ENCODE data around the gene NUMB. TPM values are rescaled to one million over a fixed set of nuclear protein-coding genes. Genes with fewer than 3 reads are reported as not detected.
"Not testable (repeated sequence)": the region's sequence is repeated elsewhere in the genome, so short reads cannot be mapped to it uniquely, and the experiment has no call there.

Gene NUMB
- total RNA-seq, 1 experiment from 2014 or later: 46.5 TPM

- no peak overlapping the region for H3K23ac ChIP-seq (ENCODE audit: insufficient read length, low read depth, low read length)
- no peaks in the 10 kb centered on the region for H3K4me1 ChIP-seq (ENCODE audit: insufficient read depth, low read length)
- Mint-ChIP-seq H3K27ac (peak overlapping the region in 1 of 3 experiments; percentile 31; a peak in 2 of 7 replicates), H3K27me3 (ENCODE audit: low read depth) (no peaks in the 10 kb centered on the region; the same call in 1 of the 2 replicates), H3K4me1 (peaks cover 15 to 17% of the 10 kb centered on the region in 2 experiments), H3K9me3 (no peaks in the 10 kb centered on the region), H3K36me3 (ENCODE audit: insufficient read depth in 1 of 3, low read depth in 3 of 3) (peaks cover 0 to 8% (median under 1%) of the 10 kb centered on the region in 3 experiments; a peak in 3 of 7 replicates), H3K4me3 (no peak overlapping the region)
- no peak overlapping the region for H2BK15ac ChIP-seq (ENCODE audit: low read depth, low read length)
- H3K23me2 ChIP-seq (ENCODE audit: insufficient read length, low read depth, low read length, poor library complexity, severe bottlenecking): no peaks in the 10 kb centered on the region
- no peaks in the 10 kb centered on the region for H3K79me1 ChIP-seq (ENCODE audit: insufficient read depth, low read depth, low read length, poor library complexity, severe bottlenecking)
- no peak overlapping the region for H3K56ac ChIP-seq (ENCODE audit: insufficient read length, low read depth, low read length)
- no peaks in the 10 kb centered on the region for H4K20me1 ChIP-seq (ENCODE audit: control insufficient read depth, insufficient read depth, insufficient read length)
- H3K18ac ChIP-seq (ENCODE audit: insufficient read length, low read depth, low read length): no peak overlapping the region
- H3K27ac ChIP-seq (ENCODE audit: insufficient read length, low read depth, low read length): no peak overlapping the region
- H3K4ac ChIP-seq (ENCODE audit: low read depth, low read length): no peak overlapping the region
- H3K9me3 ChIP-seq (ENCODE audit: control insufficient read depth, low read depth, low read length): no peaks in the 10 kb centered on the region
- H3K27me3 ChIP-seq (ENCODE audit: insufficient read depth, low read length): no peaks in the 10 kb centered on the region
- no peak overlapping the region for H2AK5ac ChIP-seq (ENCODE audit: insufficient read length, low read length)
- no peak overlapping the region for H3K9ac ChIP-seq (ENCODE audit: extremely low read depth, insufficient read length, low read length)
- no peak overlapping the region for H2BK12ac ChIP-seq (ENCODE audit: insufficient read length, low read depth, low read length)
- no peak overlapping the region for H4K8ac ChIP-seq (replicated peaks; ENCODE audit: insufficient read length, low read depth, low read length)
- no peak overlapping the region for H2BK5ac ChIP-seq (ENCODE audit: insufficient read length, low read length)
- H3K14ac ChIP-seq (ENCODE audit: insufficient read depth, low read length): no peak overlapping the region
- no peaks in the 10 kb centered on the region for H3K79me2 ChIP-seq (ENCODE audit: insufficient read depth, low read length)
- H2BK120ac ChIP-seq (ENCODE audit: low read depth, low read length, poor library complexity, severe bottlenecking): no peak overlapping the region
- no peak overlapping the region for H2BK20ac ChIP-seq (ENCODE audit: low read depth, low read length, poor library complexity, severe bottlenecking)
- H2AFZ ChIP-seq (ENCODE audit: low read length): no peak overlapping the region
- no peak overlapping the region for H4K91ac ChIP-seq (ENCODE audit: insufficient read length, low read depth, low read length)
- DNase-seq: no peak
- no peak overlapping the region for H3K4me2 ChIP-seq (ENCODE audit: insufficient read depth, insufficient read length, low read length)
- no peak overlapping the region for H3T11ph ChIP-seq (ENCODE audit: low read length)
- TF ChIP-seq, protein P1, sequence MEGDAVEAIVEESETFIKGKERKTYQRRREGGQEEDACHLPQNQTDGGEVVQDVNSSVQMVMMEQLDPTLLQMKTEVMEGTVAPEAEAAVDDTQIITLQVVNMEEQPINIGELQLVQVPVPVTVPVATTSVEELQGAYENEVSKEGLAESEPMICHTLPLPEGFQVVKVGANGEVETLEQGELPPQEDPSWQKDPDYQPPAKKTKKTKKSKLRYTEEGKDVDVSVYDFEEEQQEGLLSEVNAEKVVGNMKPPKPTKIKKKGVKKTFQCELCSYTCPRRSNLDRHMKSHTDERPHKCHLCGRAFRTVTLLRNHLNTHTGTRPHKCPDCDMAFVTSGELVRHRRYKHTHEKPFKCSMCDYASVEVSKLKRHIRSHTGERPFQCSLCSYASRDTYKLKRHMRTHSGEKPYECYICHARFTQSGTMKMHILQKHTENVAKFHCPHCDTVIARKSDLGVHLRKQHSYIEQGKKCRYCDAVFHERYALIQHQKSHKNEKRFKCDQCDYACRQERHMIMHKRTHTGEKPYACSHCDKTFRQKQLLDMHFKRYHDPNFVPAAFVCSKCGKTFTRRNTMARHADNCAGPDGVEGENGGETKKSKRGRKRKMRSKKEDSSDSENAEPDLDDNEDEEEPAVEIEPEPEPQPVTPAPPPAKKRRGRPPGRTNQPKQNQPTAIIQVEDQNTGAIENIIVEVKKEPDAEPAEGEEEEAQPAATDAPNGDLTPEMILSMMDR (conservative IDR thresholded peaks at IDR 0.05): no peak
- no peak overlapping the region for H4K5ac ChIP-seq (ENCODE audit: insufficient read length, low read depth, low read length)
- no CpG with 5 or more reads among the region's 1 CpG for WGBS (ENCODE audit: extremely low coverage, insufficient read length, low lambda C conversion rate)
These were observed 100.2 kb downstream of the NUMB start for GRCh38 chr14:73358187-73358586.

DNA sequence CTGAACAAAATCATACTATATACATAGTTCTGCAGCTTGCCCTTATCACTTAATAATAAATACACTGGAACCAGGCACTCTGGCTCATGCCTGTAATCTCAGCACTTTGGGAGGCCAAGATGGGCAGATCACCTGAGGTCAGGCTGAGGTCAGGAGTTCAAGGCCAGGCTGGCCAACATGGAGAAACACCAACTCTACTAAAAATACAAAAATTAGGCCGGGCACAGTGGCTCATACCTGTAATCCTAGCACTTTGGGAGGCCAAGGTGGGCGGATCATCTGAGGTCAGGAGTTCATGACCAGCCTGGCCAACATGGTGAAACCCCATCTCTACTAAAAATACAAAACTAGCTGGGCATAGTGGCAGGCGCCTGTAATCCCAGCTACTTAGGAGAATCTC is 109.3 kb downstream of the NUMB start:
- H4K91ac ChIP-seq (ENCODE audit: insufficient read length, low read depth, low read length); H3K4ac ChIP-seq (ENCODE audit: low read depth, low read length); H3T11ph ChIP-seq (ENCODE audit: low read length); H3K36me3 Mint-ChIP-seq (ENCODE audit: insufficient read depth in 1 of 3, low read depth in 3 of 3); H3K14ac ChIP-seq (ENCODE audit: insufficient read depth, low read length); H3K4me3 Mint-ChIP-seq; H3K27me3 Mint-ChIP-seq (ENCODE audit: low read depth); H3K9me3 ChIP-seq (ENCODE audit: control insufficient read depth, low read depth, low read length); H4K8ac ChIP-seq (replicated peaks; ENCODE audit: insufficient read length, low read depth, low read length); H2BK120ac ChIP-seq (ENCODE audit: low read depth, low read length, poor library complexity, severe bottlenecking); H3K4me1 Mint-ChIP-seq; H2AK5ac ChIP-seq (ENCODE audit: insufficient read length, low read length); H3K9ac ChIP-seq (ENCODE audit: extremely low read depth, insufficient read length, low read length); H3K79me1 ChIP-seq (ENCODE audit: insufficient read depth, low read depth, low read length, poor library complexity, severe bottlenecking); H3K27ac ChIP-seq (ENCODE audit: insufficient read length, low read depth, low read length); H3K18ac ChIP-seq (ENCODE audit: insufficient read length, low read depth, low read length); H2BK12ac ChIP-seq (ENCODE audit: insufficient read length, low read depth, low read length); H2BK15ac ChIP-seq (ENCODE audit: low read depth, low read length); DNase-seq; H3K56ac ChIP-seq (ENCODE audit: insufficient read length, low read depth, low read length); H2BK20ac ChIP-seq (ENCODE audit: low read depth, low read length, poor library complexity, severe bottlenecking); H3K23me2 ChIP-seq (ENCODE audit: insufficient read length, low read depth, low read length, poor library complexity, severe bottlenecking); H3K27me3 ChIP-seq (ENCODE audit: insufficient read depth, low read length); H2BK5ac ChIP-seq (ENCODE audit: insufficient read length, low read length); H3K4me1 ChIP-seq (ENCODE audit: insufficient read depth, low read length); H4K20me1 ChIP-seq (ENCODE audit: control insufficient read depth, insufficient read depth, insufficient read length); H3K9me3 Mint-ChIP-seq; H3K79me2 ChIP-seq (ENCODE audit: insufficient read depth, low read length); H3K27ac Mint-ChIP-seq; H4K5ac ChIP-seq (ENCODE audit: insufficient read length, low read depth, low read length); H3K4me2 ChIP-seq (ENCODE audit: insufficient read depth, insufficient read length, low read length); H2AFZ ChIP-seq (ENCODE audit: low read length); H3K23ac ChIP-seq (ENCODE audit: insufficient read length, low read depth, low read length): not testable (repeated sequence)
- no CpG with 5 or more reads among the region's 3 CpGs for WGBS (ENCODE audit: extremely low coverage, insufficient read length, low lambda C conversion rate)
